SK-N-SH (cell line): ENCODE results near the gene AHRR. TPM values are rescaled to one million over a fixed set of nuclear protein-coding genes. Genes with fewer than 3 reads are reported as not detected.

Experiments used
- CTCF ChIA-PET: fragments of 300-600, 350-600 bp; formaldehyde crosslinking; extraction: SDS; loops from one replicate; lab custom pipeline; 2021; lab: Yijun Ruan, JAX
- POLR2A ChIA-PET: fragments of 350-600 bp; sonication (Branson Sonifier 250); formaldehyde crosslinking; extraction: SDS; loops from one replicate; lab custom pipeline; 2020; ENCODE audit warnings: antibody characterized with exemption, inconsistent platforms; lab: Yijun Ruan, JAX
- DNase-seq: peaks from one replicate; pipeline ENCODE4 v3.0.0; 2012
- H2AFZ ChIP-seq: fragments of 200-600 bp; sonication (generic); 2 replicates; pipeline ENCODE4 v1.8.1; 2016; ENCODE audit warnings: antibody characterized with exemption, mild to moderate bottlenecking, low read depth
- H3F3A ChIP-seq: fragments of 200-600 bp; sonication (generic); replicated peaks from 2 replicates; pipeline ENCODE3; 2016; ENCODE audit warnings: antibody characterized with exemption, mild to moderate bottlenecking; ENCODE audit not compliant: insufficient read depth
- H3K27ac ChIP-seq, 2 experiments: fragments of 200-500 bp in 1 of 2; fragments of 200-600 bp in 1 of 2; sonication (Bioruptor generic) in 1 of 2; sonication (generic), shearing (Covaris generic) in 1 of 2; 2 replicates each; pipeline versions ENCODE4 v1.5.1 to v1.6.1; 2014 to 2016; ENCODE audit warnings: low read depth in 2 of 2, inconsistent platforms in 1 of 2, low read length in 1 of 2, mild to moderate bottlenecking in 1 of 2, mixed read lengths in 1 of 2
- H3K27me3 ChIP-seq: fragments of 200-600 bp; sonication (generic), shearing (Covaris generic); 2 replicates; pipeline ENCODE4 v1.6.1; 2016; ENCODE audit warnings: mixed run types; ENCODE audit not compliant: insufficient read depth
- H3K36me3 ChIP-seq, 2 experiments: fragments of 200-500 bp in 1 of 2; fragments of 200-600 bp in 1 of 2; sonication (Bioruptor generic) in 1 of 2; sonication (generic) in 1 of 2; replicated peaks in 1 of 2; 2 replicates each; pipeline versions ENCODE3 to v1.5.1; 2014 to 2016; ENCODE audit warnings: low read length in 1 of 2, mild to moderate bottlenecking in 1 of 2; ENCODE audit not compliant: insufficient read depth in 2 of 2, control insufficient read depth in 1 of 2
- H3K4me1 ChIP-seq, 2 experiments: fragments of 200-500 bp in 1 of 2; fragments of 200-600 bp in 1 of 2; sonication (Bioruptor generic) in 1 of 2; sonication (generic), shearing (Covaris generic) in 1 of 2; 2 replicates each; pipeline versions ENCODE4 v1.5.1 to v1.6.1; 2014 to 2016; ENCODE audit warnings: low read depth in 1 of 2, low read length in 1 of 2, mixed run types in 1 of 2; ENCODE audit not compliant: insufficient read depth in 2 of 2, control insufficient read depth in 1 of 2
- H3K4me2 ChIP-seq: fragments of 200-600 bp; sonication (generic), shearing (Covaris generic); 2 replicates; pipeline ENCODE4 v1.6.1; 2017; ENCODE audit warnings: mixed run types
- H3K4me3 ChIP-seq, 2 experiments: fragments of 200-500 bp in 1 of 2; fragments of 200-600 bp in 1 of 2; sonication (Bioruptor generic) in 1 of 2; sonication (generic), shearing (Covaris generic) in 1 of 2; 2 replicates each; pipeline versions ENCODE4 v1.5.1 to v1.8.1; 2014 to 2016; ENCODE audit warnings: low read depth in 2 of 2, inconsistent platforms in 1 of 2, low read length in 1 of 2, mild to moderate bottlenecking in 1 of 2, mixed read lengths in 1 of 2, moderate library complexity in 1 of 2
- H3K79me2 ChIP-seq: fragments of 200-600 bp; sonication (generic); 2 replicates; pipeline ENCODE4 v1.8.1; 2017; ENCODE audit warnings: mild to moderate bottlenecking; ENCODE audit not compliant: insufficient read depth
- H3K9ac ChIP-seq: fragments of 200-600 bp; sonication (generic); 2 replicates; pipeline ENCODE4 v1.6.1; 2017; ENCODE audit warnings: mixed run types
- H3K9me2 ChIP-seq: fragments of 200-600 bp; sonication (generic); 2 replicates; pipeline ENCODE4 v1.6.1; 2017; ENCODE audit warnings: mixed run types
- H3K9me3 ChIP-seq: fragments of 200-600 bp; sonication (generic); 2 replicates; pipeline ENCODE4 v1.6.1; 2017; ENCODE audit warnings: mixed run types, mild to moderate bottlenecking, moderate library complexity
- H4K20me1 ChIP-seq: fragments of 200-600 bp; sonication (generic); 2 replicates; pipeline ENCODE4 v1.6.1; 2017; ENCODE audit warnings: mild to moderate bottlenecking, mixed run types; ENCODE audit not compliant: insufficient read depth
- ELF1 ChIP-seq: IDR thresholded peaks from 2 replicates; pipeline ENCODE4 v1.4.0; 2012
- FOSL2 ChIP-seq: IDR thresholded peaks from 2 replicates; pipeline ENCODE4 v1.4.0; 2012; ENCODE audit warnings: low read depth, mild to moderate bottlenecking, moderate library complexity, borderline replicate concordance
- GATA2 ChIP-seq: sonication (generic); formaldehyde crosslinking; IDR thresholded peaks from 2 replicates; pipeline ENCODE4 v1.5.0; 2020; ENCODE audit warnings: mild to moderate bottlenecking, missing genetic modification reagents
- IRF3 ChIP-seq: fragments of 150-350 bp; IDR thresholded peaks from 2 replicates; pipeline ENCODE4 v1.6.1; 2016; ENCODE audit warnings: mild to moderate bottlenecking, low read depth, low read length
- MEF2A ChIP-seq: IDR thresholded peaks from 2 replicates; pipeline ENCODE4 v1.4.0; 2012; ENCODE audit warnings: low read depth, borderline replicate concordance
- NFIC ChIP-seq: IDR thresholded peaks from 2 replicates; pipeline ENCODE4 v1.4.0; 2012; ENCODE audit warnings: borderline replicate concordance
- RAD21 ChIP-seq: IDR thresholded peaks from 2 replicates; pipeline ENCODE4 v1.6.1; 2012; ENCODE audit warnings: mild to moderate bottlenecking, low read length
- RCOR1 ChIP-seq: fragments of 150-350 bp; IDR thresholded peaks from 2 replicates; pipeline ENCODE4 v1.6.1; 2017; ENCODE audit warnings: antibody characterized with exemption, low read length
- RFX5 ChIP-seq: IDR thresholded peaks from 2 replicates; pipeline ENCODE4 v1.6.1; 2012; ENCODE audit warnings: mild to moderate bottlenecking, improper control_type of control experiment, low read length
- RXRA ChIP-seq: IDR thresholded peaks from 2 replicates; pipeline ENCODE4 v1.4.0; 2012; ENCODE audit warnings: low read depth, mild to moderate bottlenecking, borderline replicate concordance
- SIN3A ChIP-seq: IDR thresholded peaks from 2 replicates; pipeline ENCODE4 v1.6.1; 2012; ENCODE audit warnings: low read depth, mild to moderate bottlenecking, low read length, moderate library complexity, borderline replicate concordance
- SMC3 ChIP-seq: IDR thresholded peaks from 2 replicates; pipeline ENCODE4 v1.6.1; 2012; ENCODE audit warnings: low read depth, low read length, improper control_type of control experiment
- TAF1 ChIP-seq: IDR thresholded peaks from 2 replicates; pipeline ENCODE4 v1.6.1; 2012; ENCODE audit warnings: low read depth, mild to moderate bottlenecking, low read length, moderate library complexity, borderline replicate concordance
- USF1 ChIP-seq: IDR thresholded peaks from 2 replicates; pipeline ENCODE4 v1.4.0; 2012; ENCODE audit warnings: low read depth, borderline replicate concordance
- USF2 ChIP-seq: fragments of 150-350 bp; IDR thresholded peaks from 2 replicates; pipeline ENCODE4 v1.6.1; 2017; ENCODE audit warnings: antibody characterized with exemption, low read length, low read depth, borderline replicate concordance
- YY1 ChIP-seq: IDR thresholded peaks from 2 replicates; pipeline ENCODE4 v1.4.0; 2012; ENCODE audit warnings: low read depth, mild to moderate bottlenecking
- ZBTB33 ChIP-seq: IDR thresholded peaks from 2 replicates; pipeline ENCODE4 v1.4.0; 2012; ENCODE audit warnings: low read depth, borderline replicate concordance
- WGBS: methylation state at CpG from one replicate; pipeline ENCODE4 v1.1.6; 2017; ENCODE audit warnings: low lambda C conversion rate; 5-methylcytosine and 5-hydroxymethylcytosine counted together
- polyA plus RNA-seq, 3 experiments: library from polyadenylated mRNA; depleted of rRNA; stranded (reverse); fragments of >200 nt; gene quantifications; 2 replicates each; pipeline ENCODE4 v1.2.3, GENCODE V29; 2012

The AHRR gene
- polyA plus RNA-seq, 1 of the 3 experiments (the other 2 are of a cell fraction): 0.71 TPM

GRCh38 chr5:466661-467310 lies 145.3 kb downstream of the AHRR start (continued):
- TF ChIP-seq YY1 (no peak), RCOR1 (no peak), RFX5 (no peak), ZBTB33 (no peak)

GRCh38 chr5:468401-468800 lies 146.9 kb downstream of the AHRR start:
- Histone ChIP-seq H3K27me3 (no peaks in the 10 kb centered on the region), H3K27ac (no peak overlapping the region), H3K9ac (no peak overlapping the region), H3K79me2 (peaks cover 9% of the 10 kb centered on the region; the same call in 1 of the 2 replicates), H3F3A (no peaks in the 10 kb centered on the region), H3K9me2 (no peaks in the 10 kb centered on the region), H3K4me2 (no peak overlapping the region), H3K4me1 (peaks cover 0 to 15% of the 10 kb centered on the region in 2 experiments; a peak in 1 of 4 replicates), H3K36me3 (peaks cover 0 to 41% of the 10 kb centered on the region in 2 experiments), H2AFZ (no peak overlapping the region), H3K9me3 (no peaks in the 10 kb centered on the region), H4K20me1 (no peaks in the 10 kb centered on the region), H3K4me3 (no peak overlapping the region)
- ChIA-PET POLR2A (no interaction called here), CTCF (no interaction called here)
- no peak for TF ChIP-seq MEF2A
- TF ChIP-seq NFIC: no peak
- no peak for TF ChIP-seq TAF1
- TF ChIP-seq RAD21: no peak
- no peak for TF ChIP-seq RXRA
- TF ChIP-seq ZBTB33: no peak
- TF ChIP-seq IRF3: no peak
- no peak for TF ChIP-seq USF1
- no peak for TF ChIP-seq FOSL2
- TF ChIP-seq GATA2: no peak
- TF ChIP-seq SMC3: no peak
- no peak for TF ChIP-seq SIN3A
- TF ChIP-seq USF2: no peak
- TF ChIP-seq ELF1: no peak
- no peak for TF ChIP-seq YY1
- 92% methylated on average over 5 of the region's 6 CpGs for WGBS
- DNase-seq: no peak
